GM19351 (cell line): ENCODE data around the gene HAGHL.
"Not testable (repeated sequence)": the region's sequence is repeated elsewhere in the genome, so short reads cannot be mapped to it uniquely, and the experiment has no call there.

Experiments
- ATAC-seq: cut with Tn5 transposase; IDR thresholded peaks from one replicate; pipeline ENCODE4 v1.9.1; 2021; ENCODE audit warnings: mild to moderate bottlenecking, moderate library complexity; ENCODE audit not compliant: unreplicated experiment

Gene HAGHL

GRCh38 chr16:766820-767640, 40.1 kb downstream of the HAGHL start:
- no peak for ATAC-seq

GRCh38 chr16:767743-768235, 40.9 kb downstream of the HAGHL start:
- no peak for ATAC-seq

- no peak for ATAC-seq
Measured at GRCh38 chr16:768428-768827, 41.5 kb downstream of the HAGHL start.

- no peak for ATAC-seq
Measured at GRCh38 chr16:769184-769784, 42.4 kb downstream of the HAGHL start.

GRCh38 chr16:769934-770333, 43.0 kb downstream of the HAGHL start:
- ATAC-seq, result no peak

GRCh38 chr16:770411-770810, 43.5 kb downstream of the HAGHL start:
- no peak for ATAC-seq

- no peak for ATAC-seq
Measured at GRCh38 chr16:772959-773358, 46.1 kb downstream of the HAGHL start.

- ATAC-seq, result no peak
Measured at GRCh38 chr16:774086-775001, 47.4 kb downstream of the HAGHL start.

GRCh38 chr16:775236-775796, 48.4 kb downstream of the HAGHL start:
- no peak for ATAC-seq

GRCh38 chr16:776298-776697, 49.4 kb downstream of the HAGHL start:
- not testable (repeated sequence) for ATAC-seq

GRCh38 chr16:776824-777223, 49.9 kb downstream of the HAGHL start:
- no peak for ATAC-seq

- no peak for ATAC-seq
Measured at GRCh38 chr16:777826-778225, 50.9 kb downstream of the HAGHL start.

- ATAC-seq, result no peak
Measured at GRCh38 chr16:778447-778846, 51.5 kb downstream of the HAGHL start.

GRCh38 chr16:778909-779527, 52.1 kb downstream of the HAGHL start:
- ATAC-seq, result no peak
